DMS 273 (cell line): ENCODE results near the gene METTL9.
"Not testable (repeated sequence)": the region's sequence is repeated elsewhere in the genome, so short reads cannot be mapped to it uniquely, and the experiment has no call there.

ENCODE experiments used
- DNase-seq: peaks from one replicate; lab custom pipeline; 2025; ENCODE audit not compliant: unreplicated experiment; lab: John Stamatoyannopoulos, UW

METTL9 gene

DNA sequence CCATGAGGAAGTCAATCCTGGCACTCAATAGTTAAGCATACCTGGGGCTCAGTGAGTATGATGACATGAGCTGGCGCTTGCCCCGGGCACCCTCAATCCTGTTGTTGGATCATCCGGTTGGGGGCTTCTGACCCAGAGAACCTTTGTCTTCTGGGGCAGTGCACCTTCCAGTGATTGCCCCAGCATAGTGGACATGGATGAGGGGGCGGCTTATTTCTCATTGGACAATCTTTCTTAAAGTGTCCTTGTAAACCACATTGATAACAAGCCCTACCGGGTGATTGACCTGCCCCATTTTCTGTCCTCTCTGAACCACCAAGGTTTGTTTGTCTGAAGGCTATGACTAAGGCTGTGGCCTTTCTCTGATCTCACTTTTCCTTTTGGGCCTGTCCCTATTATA, 34.8 kb downstream of the METTL9 start:
- no peak for DNase-seq

DNA sequence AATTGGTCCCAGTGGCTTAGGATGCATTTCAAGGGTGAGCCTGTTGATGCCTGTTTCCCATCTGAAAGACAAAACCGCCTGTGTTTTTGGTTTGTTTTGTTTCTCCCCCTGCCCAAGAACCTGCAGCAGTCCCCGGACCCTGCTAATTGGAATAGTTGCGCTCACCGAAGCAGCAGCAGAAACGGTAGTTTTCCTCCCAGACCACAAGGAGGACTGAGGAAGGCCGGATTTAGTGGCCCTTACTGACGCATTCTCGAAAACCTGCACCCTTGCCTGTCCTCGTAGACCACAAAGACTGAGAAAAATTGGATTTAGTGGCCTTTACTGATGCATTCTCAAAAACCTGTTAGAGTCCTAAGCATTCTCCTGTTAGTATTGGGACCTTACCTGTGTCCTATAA, 36.3 kb downstream of the METTL9 start:
- DNase-seq: not testable (repeated sequence)

DNA sequence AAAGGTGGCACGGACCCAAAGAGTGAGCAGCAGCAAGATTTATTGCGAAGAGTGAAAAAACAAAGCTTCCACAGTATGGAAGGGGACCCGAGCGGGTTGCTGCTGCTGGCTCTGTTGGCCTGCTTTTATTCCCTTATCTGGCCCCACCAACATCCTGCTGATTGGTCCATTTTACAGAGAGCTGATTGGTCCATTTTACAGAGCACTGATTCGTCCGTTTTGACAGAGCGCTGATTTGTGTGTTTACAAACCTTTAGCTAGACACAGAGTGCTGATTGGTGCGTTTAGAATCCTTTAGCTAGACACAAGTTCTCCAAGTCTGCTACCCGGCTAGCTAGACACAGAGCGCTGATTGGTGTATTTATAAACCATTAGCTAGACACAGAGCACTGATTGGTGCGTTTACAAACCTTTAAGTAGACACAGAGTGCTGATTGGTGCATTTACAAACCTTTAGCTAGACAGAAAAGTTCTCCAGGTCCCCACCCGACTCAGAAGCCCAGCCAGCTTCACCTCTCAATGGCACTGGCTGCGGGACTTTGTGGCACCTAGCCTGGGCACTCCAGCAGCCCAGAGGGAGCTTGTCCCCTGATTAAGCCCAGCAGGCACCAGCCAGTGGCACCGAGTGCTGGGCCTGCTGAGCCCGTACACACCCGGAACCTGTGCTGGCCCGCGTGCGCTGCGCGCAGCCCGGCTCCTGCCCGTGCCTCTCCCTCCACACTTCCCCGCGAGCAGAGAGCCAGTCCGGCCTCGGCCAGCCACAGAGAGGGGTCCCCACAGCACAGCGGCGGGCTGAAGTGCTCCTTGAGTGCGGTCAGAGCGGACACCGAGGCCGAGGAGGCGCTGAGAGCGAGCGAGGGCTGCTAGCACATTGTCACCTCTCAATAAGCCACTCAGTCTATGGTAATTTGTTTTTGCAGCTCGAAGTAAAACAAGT, 37.9 kb downstream of the METTL9 start:
- DNase-seq: no peak

DNA sequence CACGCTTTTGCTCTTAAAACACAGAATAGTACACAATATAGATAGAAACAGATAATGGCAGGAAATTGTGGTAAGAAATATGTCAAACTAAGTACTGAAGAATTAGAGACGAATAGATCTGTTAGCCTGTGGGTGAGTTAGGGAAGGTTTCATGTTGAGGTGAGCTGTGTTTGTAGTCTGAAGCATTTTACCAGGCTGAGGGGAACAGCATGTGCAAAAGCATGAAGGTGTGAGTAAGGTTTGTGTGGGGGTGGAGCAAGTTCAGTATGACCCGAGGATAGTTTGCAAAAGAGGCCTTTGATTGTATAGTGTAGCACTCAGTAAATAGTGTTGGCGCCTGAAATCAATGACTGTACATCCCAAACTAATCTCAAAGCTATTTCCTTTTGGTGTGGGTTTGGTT, 39.2 kb downstream of the METTL9 start:
- no peak for DNase-seq

DNA sequence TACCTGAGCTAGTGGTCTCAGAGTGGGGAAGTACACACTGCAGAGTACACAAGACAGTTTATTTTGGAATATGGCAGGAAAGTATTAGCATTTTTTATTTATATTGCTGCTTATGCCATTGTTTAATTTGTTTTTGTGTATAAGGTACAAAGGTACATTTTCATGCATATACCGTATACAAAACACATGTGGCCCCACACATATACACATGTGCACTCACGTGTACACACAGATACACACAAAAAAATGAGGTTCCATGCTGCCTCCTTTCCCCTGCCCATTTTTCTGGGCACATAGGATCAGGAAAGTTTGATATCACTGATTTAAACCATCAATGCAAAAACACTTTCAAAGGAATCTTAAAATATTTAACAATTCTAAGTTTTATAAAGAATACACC, 40.1 kb downstream of the METTL9 start:
- DNase-seq: no peak

DNA sequence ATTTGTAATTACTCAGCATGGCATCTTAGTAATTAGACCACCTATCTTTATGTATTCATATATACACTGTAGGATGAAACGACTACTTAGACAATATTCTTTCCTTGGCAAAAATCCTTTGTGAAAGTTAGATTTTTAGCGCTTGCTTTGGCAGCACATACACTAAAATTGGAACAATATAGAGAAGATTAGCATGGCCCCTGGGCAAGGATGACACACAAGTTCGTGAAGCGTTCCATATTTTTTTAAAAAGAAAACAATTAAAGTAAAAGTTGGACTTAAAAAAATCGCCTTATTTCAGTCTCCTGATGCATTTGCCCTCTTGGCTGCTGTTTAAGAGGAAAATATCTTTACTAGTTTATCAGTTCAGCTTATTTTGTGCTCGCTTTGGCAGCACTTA, 42.5 kb downstream of the METTL9 start:
- no peak for DNase-seq

DNA sequence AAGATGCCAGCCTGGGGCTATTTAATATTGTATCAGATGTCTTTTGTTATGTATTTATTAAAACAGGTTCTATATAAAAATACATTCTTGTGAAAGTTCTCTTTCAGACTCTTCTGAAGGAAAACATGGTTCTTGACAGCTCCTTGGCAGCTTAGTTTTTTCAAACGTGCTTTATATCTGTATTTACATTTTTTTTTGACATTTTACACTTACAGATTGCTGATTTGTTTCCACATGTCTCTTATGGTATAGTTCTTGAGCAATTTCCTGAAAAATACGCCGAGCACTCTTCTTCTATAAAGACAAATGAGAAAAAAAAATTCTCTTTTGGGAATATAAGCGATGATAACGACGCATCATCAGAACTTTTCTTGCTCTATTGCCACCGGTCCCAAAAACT, 43.5 kb downstream of the METTL9 start:
- DNase-seq: no peak

DNA sequence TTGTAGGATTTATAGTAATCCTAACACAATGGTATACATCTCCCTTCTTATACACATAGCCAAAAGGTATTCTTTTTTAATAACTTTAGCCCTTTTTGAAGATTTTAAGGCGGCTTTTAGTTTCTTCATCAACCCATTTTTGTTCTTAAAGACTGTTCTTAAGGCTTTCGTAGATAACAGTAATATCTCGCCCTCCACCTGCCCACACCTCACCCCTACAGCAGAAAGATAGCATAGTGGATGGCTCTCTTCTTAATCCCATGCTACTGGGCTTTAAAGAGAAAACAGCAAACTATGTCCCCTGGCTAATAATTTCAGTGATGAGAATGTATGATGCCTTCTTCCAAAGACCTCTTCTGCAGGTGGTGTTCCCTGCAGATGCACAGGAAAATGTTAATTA, 44.4 kb downstream of the METTL9 start:
- DNase-seq: no peak

DNA sequence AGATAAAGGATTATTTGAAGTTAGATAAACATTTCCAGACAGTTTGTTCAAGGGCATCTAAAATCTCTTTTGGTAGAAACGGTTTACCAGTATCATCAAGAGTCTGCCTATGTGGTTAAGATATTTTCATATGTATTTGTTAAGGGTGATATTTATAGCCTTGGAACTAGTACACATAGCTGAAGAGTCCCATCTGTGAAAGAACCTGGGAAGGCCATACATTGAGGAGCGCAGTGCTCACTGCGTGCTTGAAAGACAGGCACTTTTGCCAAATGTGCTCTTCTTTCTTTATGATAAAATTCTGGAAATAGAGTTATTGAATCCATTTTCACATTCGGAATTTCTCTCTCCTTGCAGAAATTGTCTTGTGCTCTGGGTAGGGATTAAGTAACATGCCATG, 45.3 kb downstream of the METTL9 start:
- DNase-seq: no peak

DNA sequence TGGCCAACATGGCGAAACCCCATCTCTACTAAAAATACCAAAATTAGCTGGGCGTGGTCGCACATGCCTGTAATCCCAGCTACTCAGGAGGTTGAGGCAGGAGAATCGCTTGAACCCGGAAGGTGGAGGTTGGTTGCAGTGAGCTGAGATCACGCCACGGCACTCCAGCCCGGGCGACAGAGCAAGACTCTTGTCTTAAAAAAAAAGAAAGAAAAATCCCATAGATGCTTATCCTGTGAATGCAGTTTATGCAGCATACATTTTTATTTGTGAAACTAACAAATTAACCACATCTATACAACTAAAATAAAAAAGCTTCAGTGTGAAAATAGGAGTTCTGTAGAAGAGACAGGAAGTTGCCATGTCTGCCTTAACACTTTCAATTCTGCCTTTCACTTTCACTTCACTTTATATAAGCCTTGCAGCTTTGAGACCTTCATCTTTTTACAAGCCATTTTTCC, 45.9 kb downstream of the METTL9 start:
- DNase-seq: no peak

DNA sequence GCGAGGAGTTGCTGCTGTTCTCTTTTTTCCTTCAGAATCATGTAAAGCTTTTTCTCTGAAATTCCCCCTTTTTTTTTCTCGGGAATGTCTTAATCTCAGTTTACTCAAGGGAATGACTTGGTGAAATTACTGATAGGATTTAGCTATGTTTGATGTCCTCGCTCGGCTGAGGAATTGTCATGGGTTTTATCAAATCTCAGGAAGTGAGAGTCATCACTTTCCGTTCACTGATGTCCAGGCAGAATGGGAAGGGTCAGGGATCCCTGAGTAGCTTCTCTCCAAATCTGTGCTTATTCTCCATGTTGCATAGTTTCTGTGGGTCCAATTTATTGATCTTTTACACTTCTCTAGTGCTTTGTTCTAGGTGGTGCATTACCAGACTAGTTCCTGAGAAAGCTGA, 46.7 kb downstream of the METTL9 start:
- no peak for DNase-seq

DNA sequence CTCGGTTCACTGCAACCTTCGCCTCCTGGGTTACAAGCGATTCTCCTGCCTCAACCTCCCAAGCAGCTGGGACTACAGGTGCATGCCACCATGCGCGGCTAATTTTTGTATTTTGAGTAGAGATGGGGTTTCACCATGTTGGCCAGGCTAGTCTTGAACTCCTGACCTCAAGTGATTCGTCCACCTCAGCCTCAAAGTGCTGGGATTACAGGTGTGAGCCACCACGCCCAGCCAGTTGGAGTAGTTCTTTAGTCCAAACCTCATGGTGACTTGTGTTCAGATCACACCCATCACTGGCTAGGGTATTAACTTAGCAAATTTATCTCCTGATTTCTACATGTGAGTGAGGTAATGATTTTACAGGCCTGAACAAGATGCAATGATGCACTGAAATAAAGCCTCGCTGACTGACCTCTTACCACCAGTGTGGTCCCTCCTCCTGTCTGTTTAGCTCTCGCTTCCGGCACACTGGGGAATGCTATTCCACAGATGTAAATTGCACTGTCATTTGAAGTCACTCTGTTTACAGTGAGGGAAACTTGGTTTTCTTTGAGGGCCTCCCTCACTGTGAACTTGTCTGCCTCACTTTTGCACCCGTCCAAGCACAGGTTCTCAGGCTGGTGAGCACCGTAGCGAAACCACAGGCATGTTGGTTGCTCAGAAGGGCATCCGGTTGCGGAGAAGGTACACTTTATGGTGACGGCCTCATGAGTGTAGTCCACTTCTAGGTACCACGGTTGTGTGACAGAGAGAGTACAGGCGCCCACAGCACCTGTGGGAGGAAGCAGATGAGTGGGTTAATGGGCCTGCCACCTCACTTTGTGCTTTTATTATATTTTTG, 47.6 kb downstream of the METTL9 start:
- DNase-seq: no peak

DNA sequence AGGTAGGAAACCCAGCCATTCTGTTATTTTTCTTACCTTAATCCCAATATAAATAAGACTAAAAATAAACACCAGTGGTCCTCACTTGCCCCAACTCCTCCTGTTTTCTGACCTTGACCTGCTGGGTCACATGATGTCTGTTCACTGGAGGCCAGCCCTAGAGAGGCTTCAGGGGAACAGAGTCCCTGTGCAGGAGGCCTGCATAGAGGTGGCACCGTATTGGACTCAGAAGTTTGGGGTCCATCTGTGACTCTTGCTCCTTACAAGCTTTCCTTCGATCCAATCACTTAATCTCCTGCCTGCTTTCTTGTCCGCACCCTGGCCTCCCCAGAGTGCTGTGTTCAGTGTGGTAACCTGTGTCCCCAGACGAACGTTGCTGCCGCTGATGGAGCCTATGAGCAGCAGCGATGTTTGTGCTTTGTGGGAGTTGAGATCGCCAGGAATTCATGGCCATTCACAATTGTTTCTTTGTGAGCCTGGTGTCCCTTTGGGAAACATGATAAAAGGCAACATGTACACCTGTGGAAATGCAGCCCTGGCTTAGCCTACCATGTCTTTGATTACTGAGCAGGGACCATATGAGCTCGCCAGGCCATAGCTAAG, 48.3 kb downstream of the METTL9 start:
- DNase-seq: no peak

DNA sequence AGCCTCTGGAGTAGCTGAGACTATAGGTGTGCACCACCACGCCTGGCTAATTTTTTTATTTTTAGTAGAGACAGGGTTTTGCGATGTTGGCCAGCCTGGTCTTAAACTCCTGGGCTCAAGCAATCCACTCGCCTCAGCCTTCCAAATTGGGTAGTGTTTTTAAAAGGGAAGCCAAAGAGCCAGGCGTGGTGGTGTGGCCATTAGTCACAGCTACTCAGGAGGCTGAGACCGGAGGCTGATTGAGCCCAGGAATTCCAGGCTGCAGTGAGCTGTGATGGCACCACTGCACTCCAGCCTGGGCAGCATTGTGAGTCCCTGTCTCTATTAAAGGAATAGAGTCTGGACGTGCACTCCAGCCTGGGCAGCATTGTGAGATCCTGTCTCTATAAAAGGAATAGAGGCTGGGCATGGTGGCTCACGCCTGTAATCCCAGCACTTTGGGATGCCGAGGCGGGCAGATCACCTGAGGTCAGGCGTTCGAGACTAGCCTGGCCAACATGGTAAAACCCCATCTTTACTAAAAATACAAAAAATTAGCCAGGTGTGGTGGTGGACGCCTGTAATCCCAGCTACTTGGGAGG, 50.5 kb downstream of the METTL9 start:
- DNase-seq: not testable (repeated sequence)

DNA sequence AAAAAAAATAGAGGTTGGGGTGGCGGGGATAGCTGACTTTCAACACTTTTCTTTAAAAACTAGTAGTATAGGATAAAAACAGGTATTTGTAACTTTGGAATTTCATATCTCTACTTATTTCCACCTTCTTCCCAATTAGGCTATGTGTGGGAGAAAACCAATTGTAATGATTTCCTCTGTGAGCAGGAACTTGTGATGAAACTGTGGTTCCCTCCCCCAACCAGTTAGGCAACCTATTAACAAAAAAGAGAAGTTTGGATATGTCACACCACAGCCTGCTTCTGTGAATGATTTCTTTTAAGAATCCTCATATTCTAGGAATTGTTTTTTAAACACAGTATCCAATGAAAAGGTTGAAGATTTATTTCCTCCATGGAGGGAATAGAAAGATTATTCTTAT, 51.1 kb downstream of the METTL9 start:
- DNase-seq: no peak

DNA sequence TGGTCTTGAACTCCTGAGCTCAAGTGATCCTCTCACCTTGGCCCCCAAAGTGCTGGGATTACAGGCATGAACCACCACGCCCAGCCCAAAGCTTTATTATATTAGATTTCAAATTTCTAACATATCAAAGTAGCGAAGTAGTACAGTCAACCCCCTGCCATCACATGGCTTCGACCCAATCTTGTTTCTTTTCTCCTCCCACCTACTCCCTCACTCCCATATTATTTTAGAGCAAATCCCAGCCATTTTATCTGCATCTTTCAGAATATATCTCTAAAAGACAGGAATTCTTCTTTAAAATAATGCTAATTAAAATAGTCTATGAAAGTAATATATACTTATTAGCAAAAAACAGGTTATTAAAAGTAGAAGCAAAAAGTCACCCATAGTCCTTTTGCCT, 52.1 kb downstream of the METTL9 start:
- no peak for DNase-seq

DNA sequence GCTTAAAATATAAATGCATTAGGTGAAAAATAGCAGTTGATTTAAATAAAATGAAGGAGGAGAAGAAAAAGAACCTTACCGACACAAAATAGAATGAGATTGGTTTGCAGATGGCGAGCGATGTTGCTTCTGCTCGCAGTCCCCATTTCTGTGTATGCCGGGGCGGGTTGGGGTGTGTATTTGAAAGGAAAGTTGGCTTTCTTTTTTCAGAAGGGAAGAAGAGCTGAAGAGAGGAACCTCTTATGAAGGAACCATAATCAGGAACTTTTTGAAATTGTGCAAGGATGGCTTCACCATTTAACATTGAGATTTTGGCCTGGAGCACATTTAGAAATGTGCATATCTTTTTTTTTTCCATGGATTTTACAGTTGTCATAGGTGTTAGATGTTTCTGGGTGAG, 53.1 kb downstream of the METTL9 start, which contains the start of gene IGSF6:
IGSF6 (minus strand) TSS at position 156 of the 400 bp plus-strand sequence; CDS start at position 146, 10 bp downstream.
- DNase-seq: no peak

DNA sequence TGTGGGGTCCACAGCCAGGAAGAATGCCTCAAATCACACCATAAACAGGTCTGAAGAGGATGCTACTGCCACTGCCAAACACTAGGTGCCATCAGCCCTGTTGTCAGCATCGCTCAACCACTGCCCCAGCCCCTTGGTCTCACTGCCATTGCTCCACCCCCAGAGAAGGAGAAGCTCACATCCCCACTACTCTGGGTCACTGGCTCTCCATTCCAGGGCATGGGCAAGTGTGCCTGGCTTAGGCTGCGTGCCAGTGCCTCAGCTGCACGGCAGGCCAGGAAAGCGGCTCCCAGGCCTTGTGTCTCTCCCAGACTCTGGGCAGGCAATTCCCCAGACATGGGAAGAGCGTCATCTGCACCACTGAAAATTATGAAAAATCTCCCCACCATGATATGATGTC, 54.2 kb downstream of the METTL9 start:
- DNase-seq: no peak

DNA sequence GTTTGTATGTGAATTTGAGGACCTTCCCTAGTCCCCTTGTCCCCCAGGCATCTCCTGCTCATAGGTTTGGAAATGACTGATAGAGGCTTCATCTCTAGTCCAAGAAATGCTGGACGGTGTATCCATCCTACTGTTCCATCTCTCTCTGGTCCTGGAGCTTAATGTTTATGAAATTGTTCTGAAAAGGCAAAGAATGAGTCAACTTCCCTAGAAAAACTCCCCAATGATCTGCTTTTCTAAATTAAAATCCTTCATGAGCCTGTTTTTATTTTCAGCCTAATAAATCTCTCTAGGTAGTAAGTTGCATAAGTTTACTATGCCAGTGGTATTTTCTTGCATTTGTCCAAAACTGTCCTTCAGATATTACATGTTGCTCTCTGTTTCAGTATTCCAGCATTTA, 55.1 kb downstream of the METTL9 start:
- DNase-seq: no peak

DNA sequence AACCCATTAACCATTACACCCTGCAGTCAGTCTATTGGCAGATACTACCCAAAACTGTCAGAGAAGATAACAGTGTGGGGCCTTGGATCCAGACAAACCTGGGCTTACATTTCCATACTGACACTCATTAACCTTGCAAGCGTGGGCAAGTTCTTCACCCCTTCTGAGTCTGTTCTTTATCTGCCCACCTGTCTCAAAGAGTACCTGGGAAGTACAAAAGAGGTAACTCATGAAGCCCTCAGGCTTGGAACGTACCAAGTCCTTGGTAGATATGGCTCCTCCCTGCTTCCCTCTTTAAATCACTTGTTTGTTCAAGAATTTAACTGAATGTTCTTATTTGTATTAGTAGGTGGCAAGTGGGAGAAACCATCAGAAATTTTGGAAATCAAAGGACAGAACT, 55.5 kb downstream of the METTL9 start:
- DNase-seq: no peak
